ENCODE results near the gene CDH6. TPM values are rescaled to one million over a fixed set of nuclear protein-coding genes. Genes with fewer than 3 reads are reported as not detected.

Gene CDH6
- total and polyA plus RNA-seq, 4 experiments from 2014 or later: not detected

- no peaks in the 10 kb centered on the region for H3K4me1 ChIP-seq (ENCODE audit: insufficient read depth, low read length)
- POLR2A ChIA-PET (ENCODE audit: partially characterized antibody): no interaction called here
- no peak overlapping the region for H3K27ac ChIP-seq (ENCODE audit: low read depth, low read length)
- H3K27me3 ChIP-seq (ENCODE audit: insufficient read depth, low read length): no peaks in the 10 kb centered on the region
- DNase-seq: no peak
- intact Hi-C loops (cut with micrococcal nuclease): no loop called here
- peaks cover 0 to 3% (median 0%) of the 10 kb centered on the region in 8 donors for H3K9me3 Mint-ChIP-seq
- H3K4me1 Mint-ChIP-seq: no peaks in the 10 kb centered on the region
- H3K36me3 ChIP-seq (ENCODE audit: insufficient read depth, low read length): no peaks in the 10 kb centered on the region
- CTCF ChIA-PET (ENCODE audit: partially characterized antibody): interaction anchor here (1.4 kb wide), 1 partner anchor 58 kb away, joined by 3 read pairs; no protein-coding TSS in a partner anchor
- no peak overlapping the region for H3K4me3 ChIP-seq (ENCODE audit: low read length in 2 of 2)
- H3K9me3 ChIP-seq (ENCODE audit: control insufficient read depth in 1 of 2, low read length in 2 of 2): no peaks in the 10 kb centered on the region
- H3K36me3 Mint-ChIP-seq: no peaks in the 10 kb centered on the region
- H3K4me3 Mint-ChIP-seq: no peak overlapping the region
- H3K27ac Mint-ChIP-seq: no peak overlapping the region
- peaks cover 0 to 3% of the 10 kb centered on the region in 2 donors for H3K27me3 Mint-ChIP-seq
Observed at GRCh38 chr5:31244921-31245320, 51.4 kb downstream of the CDH6 start.

- H3K9me3 Mint-ChIP-seq: peaks cover 0 to 3% (median 0%) of the 10 kb centered on the region in 8 donors
Observed at GRCh38 chr5:31247381-31247780, 53.9 kb downstream of the CDH6 start.

GRCh38 chr5:31250201-31250600, 56.7 kb downstream of the CDH6 start:
- no peaks in the 10 kb centered on the region for H3K36me3 ChIP-seq (ENCODE audit: insufficient read depth, low read length)

More at GRCh38 chr5:31247381-31247780, 53.9 kb downstream of the CDH6 start:
- Histone ChIP-seq H3K4me3 (ENCODE audit: low read length in 2 of 2) (no peak overlapping the region), H3K9me3 (ENCODE audit: control insufficient read depth in 1 of 2, low read length in 2 of 2) (no peaks in the 10 kb centered on the region), H3K4me1 (ENCODE audit: insufficient read depth, low read length) (no peaks in the 10 kb centered on the region), H3K36me3 (ENCODE audit: insufficient read depth, low read length) (no peaks in the 10 kb centered on the region), H3K27ac (ENCODE audit: low read depth, low read length) (no peak overlapping the region), H3K27me3 (ENCODE audit: insufficient read depth, low read length) (no peaks in the 10 kb centered on the region)
- DNase-seq: no peak
- ChIA-PET CTCF (ENCODE audit: partially characterized antibody) (interaction anchor here (1.1 to 1.6 kb wide), 2 partner anchors 15 to 19 kb away, joined by 3 read pairs; no protein-coding TSS in a partner anchor), POLR2A (ENCODE audit: partially characterized antibody) (no interaction called here)
- intact Hi-C loops (cut with micrococcal nuclease): no loop called here
- Mint-ChIP-seq H3K27me3 (peaks cover 0 to 2% of the 10 kb centered on the region in 2 donors), H3K4me1 (no peaks in the 10 kb centered on the region), H3K27ac (no peak overlapping the region), H3K4me3 (no peak overlapping the region), H3K36me3 (no peaks in the 10 kb centered on the region)

GRCh38 chr5:31251032-31251431, 57.5 kb downstream of the CDH6 start:
- ChIA-PET POLR2A (ENCODE audit: partially characterized antibody) (no interaction called here), CTCF (ENCODE audit: partially characterized antibody) (no interaction called here)
- intact Hi-C loops (cut with micrococcal nuclease): no loop called here
- Histone ChIP-seq H3K27ac (ENCODE audit: low read depth, low read length) (no peak overlapping the region), H3K36me3 (ENCODE audit: insufficient read depth, low read length) (no peaks in the 10 kb centered on the region), H3K27me3 (ENCODE audit: insufficient read depth, low read length) (no peaks in the 10 kb centered on the region), H3K9me3 (ENCODE audit: control insufficient read depth in 1 of 2, low read length in 2 of 2) (no peaks in the 10 kb centered on the region), H3K4me1 (ENCODE audit: insufficient read depth, low read length) (no peaks in the 10 kb centered on the region), H3K4me3 (ENCODE audit: low read length in 2 of 2) (no peak overlapping the region)
- peaks cover 0 to 2% of the 10 kb centered on the region in 2 donors for H3K27me3 Mint-ChIP-seq
- DNase-seq: no peak
- no peak overlapping the region for H3K27ac Mint-ChIP-seq
- H3K4me1 Mint-ChIP-seq: no peaks in the 10 kb centered on the region
- peaks cover 0 to 7% (median 0%) of the 10 kb centered on the region in 8 donors for H3K9me3 Mint-ChIP-seq
- no peak overlapping the region for H3K4me3 Mint-ChIP-seq
- no peaks in the 10 kb centered on the region for H3K36me3 Mint-ChIP-seq

More at GRCh38 chr5:31250201-31250600, 56.7 kb downstream of the CDH6 start:
- Histone ChIP-seq H3K27ac (ENCODE audit: low read depth, low read length) (no peak overlapping the region), H3K4me1 (ENCODE audit: insufficient read depth, low read length) (no peaks in the 10 kb centered on the region), H3K9me3 (ENCODE audit: control insufficient read depth in 1 of 2, low read length in 2 of 2) (no peaks in the 10 kb centered on the region), H3K4me3 (ENCODE audit: low read length in 2 of 2) (no peak overlapping the region), H3K27me3 (ENCODE audit: insufficient read depth, low read length) (no peaks in the 10 kb centered on the region)
- no peak for DNase-seq
- Mint-ChIP-seq H3K4me1 (no peaks in the 10 kb centered on the region), H3K9me3 (peaks cover 0 to 7% (median 0%) of the 10 kb centered on the region in 8 donors), H3K36me3 (no peaks in the 10 kb centered on the region), H3K27ac (no peak overlapping the region), H3K4me3 (no peak overlapping the region), H3K27me3 (peaks cover 0 to 2% of the 10 kb centered on the region in 2 donors)
- ChIA-PET POLR2A (ENCODE audit: partially characterized antibody) (no interaction called here), CTCF (ENCODE audit: partially characterized antibody) (no interaction called here)
- intact Hi-C loops (cut with micrococcal nuclease): no loop called here

- no peak overlapping the region for H3K27ac Mint-ChIP-seq
- no peaks in the 10 kb centered on the region for H3K36me3 ChIP-seq (ENCODE audit: insufficient read depth, low read length)
- DNase-seq: no peak
Observed at GRCh38 chr5:31255041-31255440, 61.6 kb downstream of the CDH6 start.

GRCh38 chr5:31268256-31268655, 74.8 kb downstream of the CDH6 start:
- Mint-ChIP-seq H3K27ac (no peak overlapping the region), H3K27me3 (peaks cover 0 to 2% of the 10 kb centered on the region in 2 donors), H3K4me3 (no peak overlapping the region), H3K36me3 (no peaks in the 10 kb centered on the region), H3K9me3 (no peaks in the 10 kb centered on the region), H3K4me1 (no peaks in the 10 kb centered on the region)
- H3K27me3 ChIP-seq (ENCODE audit: insufficient read depth, low read length): no peaks in the 10 kb centered on the region
- DNase-seq: no peak
- CTCF ChIA-PET (ENCODE audit: partially characterized antibody): interaction anchor here (1.0 to 1.4 kb wide), 2 partner anchors 12 kb away, joined by 3 to 4 read pairs; no protein-coding TSS in a partner anchor
- POLR2A ChIA-PET (ENCODE audit: partially characterized antibody): no interaction called here
- intact Hi-C loops (cut with micrococcal nuclease): no loop called here
- H3K4me3 ChIP-seq (ENCODE audit: low read length in 2 of 2): no peak overlapping the region
- no peaks in the 10 kb centered on the region for H3K36me3 ChIP-seq (ENCODE audit: insufficient read depth, low read length)
- no peaks in the 10 kb centered on the region for H3K9me3 ChIP-seq (ENCODE audit: control insufficient read depth in 1 of 2, low read length in 2 of 2)
- no peak overlapping the region for H3K27ac ChIP-seq (ENCODE audit: low read depth, low read length)
- H3K4me1 ChIP-seq (ENCODE audit: insufficient read depth, low read length): no peaks in the 10 kb centered on the region

More at GRCh38 chr5:31255041-31255440, 61.6 kb downstream of the CDH6 start:
- H3K27me3 ChIP-seq (ENCODE audit: insufficient read depth, low read length): no peaks in the 10 kb centered on the region
- POLR2A ChIA-PET (ENCODE audit: partially characterized antibody): no interaction called here
- Mint-ChIP-seq H3K9me3 (peaks cover 0 to 6% (median 3%) of the 10 kb centered on the region in 8 donors), H3K36me3 (no peaks in the 10 kb centered on the region), H3K27me3 (no peaks in the 10 kb centered on the region), H3K4me1 (no peaks in the 10 kb centered on the region), H3K4me3 (no peak overlapping the region)
- H3K9me3 ChIP-seq (ENCODE audit: control insufficient read depth in 1 of 2, low read length in 2 of 2): no peaks in the 10 kb centered on the region
- H3K4me1 ChIP-seq (ENCODE audit: insufficient read depth, low read length): no peaks in the 10 kb centered on the region
- H3K27ac ChIP-seq (ENCODE audit: low read depth, low read length): no peak overlapping the region
- no peak overlapping the region for H3K4me3 ChIP-seq (ENCODE audit: low read length in 2 of 2)
- CTCF ChIA-PET (ENCODE audit: partially characterized antibody): no interaction called here
- intact Hi-C loops (cut with micrococcal nuclease): no loop called here

- no peaks in the 10 kb centered on the region for H3K4me1 ChIP-seq (ENCODE audit: insufficient read depth, low read length)
- intact Hi-C loops (cut with micrococcal nuclease): no loop called here
- DNase-seq: no peak
- H3K9me3 ChIP-seq (ENCODE audit: control insufficient read depth in 1 of 2, low read length in 2 of 2): no peaks in the 10 kb centered on the region
- no peak overlapping the region for H3K4me3 ChIP-seq (ENCODE audit: low read length in 2 of 2)
- Mint-ChIP-seq H3K27ac (no peak overlapping the region), H3K27me3 (peaks cover 0 to 2% of the 10 kb centered on the region in 2 donors), H3K4me1 (no peaks in the 10 kb centered on the region), H3K36me3 (no peaks in the 10 kb centered on the region), H3K4me3 (no peak overlapping the region), H3K9me3 (no peaks in the 10 kb centered on the region)
- no peaks in the 10 kb centered on the region for H3K27me3 ChIP-seq (ENCODE audit: insufficient read depth, low read length)
- no peak overlapping the region for H3K27ac ChIP-seq (ENCODE audit: low read depth, low read length)
- ChIA-PET CTCF (ENCODE audit: partially characterized antibody) (interaction anchor here (1.0 kb wide), 1 partner anchor 12 kb away, joined by 4 read pairs; no protein-coding TSS in a partner anchor), POLR2A (ENCODE audit: partially characterized antibody) (no interaction called here)
- no peaks in the 10 kb centered on the region for H3K36me3 ChIP-seq (ENCODE audit: insufficient read depth, low read length)
Observed at GRCh38 chr5:31268686-31269085, 75.2 kb downstream of the CDH6 start.
